A673 (cell line): ENCODE data around the gene NPPC. TPM values are rescaled to one million over a fixed set of nuclear protein-coding genes. Genes with fewer than 3 reads are reported as not detected.

Experiments
- BruUV-seq: library from RNA; stranded (reverse); fragments of 400-500 nt; replicated peaks from 2 replicates; lab custom pipeline; 2021; lab: Mats Ljungman, UMichigan
- CTCF ChIA-PET: fragments of 300-600 bp; sonication (Branson Sonifier 250); formaldehyde crosslinking; loops from one replicate; lab custom pipeline; 2022; ENCODE audit warnings: antibody characterized with exemption; lab: Charles Lee
- POLR2A ChIA-PET: fragments of 300-600 bp; sonication (Branson Sonifier 250); formaldehyde crosslinking; loops from one replicate; lab custom pipeline; 2022; ENCODE audit warnings: antibody characterized with exemption; ENCODE audit not compliant: low non-redundant PET; lab: Charles Lee
- DNase-seq: peaks from one replicate; pipeline ENCODE4 v3.0.0-alpha.2; 2015; ENCODE audit warnings: low spot score
- H3K27ac ChIP-seq: fragments of 200-600 bp; sonication (generic); 2 replicates; pipeline ENCODE4 v1.5.1; 2016; ENCODE audit warnings: mixed run types, low read depth, mild to moderate bottlenecking, mixed read lengths, antibody characterized with exemption, low read length; ENCODE audit not compliant: poor library complexity, severe bottlenecking
- H3K27me3 ChIP-seq: fragments of 200-600 bp; sonication (generic); replicated peaks from 2 replicates; pipeline ENCODE4 v1.6.1; 2017; ENCODE audit warnings: mixed run types, low read depth, mild to moderate bottlenecking, mixed read lengths, antibody characterized with exemption, low read length; ENCODE audit not compliant: insufficient read depth, poor library complexity
- H3K36me3 ChIP-seq: fragments of 200-600 bp; sonication (generic); 2 replicates; pipeline ENCODE4 v1.6.1; 2016; ENCODE audit warnings: mixed run types, mild to moderate bottlenecking, mixed read lengths, antibody characterized with exemption, low read length; ENCODE audit not compliant: insufficient read depth, poor library complexity, severe bottlenecking
- H3K4me1 ChIP-seq: fragments of 200-600 bp; sonication (generic); 2 replicates; pipeline ENCODE4 v1.6.1; 2017; ENCODE audit warnings: mixed run types, mild to moderate bottlenecking, mixed read lengths, antibody characterized with exemption, low read length; ENCODE audit not compliant: insufficient read depth, poor library complexity, severe bottlenecking
- H3K4me3 ChIP-seq: fragments of 200-600 bp; sonication (generic); 2 replicates; pipeline ENCODE4 v1.5.1; 2016; ENCODE audit warnings: low read depth, mixed run types, mild to moderate bottlenecking, mixed read lengths, low read length; ENCODE audit not compliant: poor library complexity, severe bottlenecking
- H3K9me3 ChIP-seq: fragments of 200-600 bp; sonication (generic); 2 replicates; pipeline ENCODE4 v1.6.1; 2016; ENCODE audit warnings: mixed run types, low read depth, mild to moderate bottlenecking, mixed read lengths, antibody characterized with exemption, low read length; ENCODE audit not compliant: poor library complexity, severe bottlenecking
- EZH2 ChIP-seq: fragments of 200-600 bp; sonication (generic); IDR thresholded peaks from 2 replicates; pipeline ENCODE4 v1.6.1; 2017; ENCODE audit warnings: borderline replicate concordance, low read depth, mild to moderate bottlenecking, mixed read lengths, antibody characterized with exemption, low read length; ENCODE audit not compliant: poor library complexity, severe bottlenecking
- intact Hi-C: fragments of 100-400 bp; cut with micrococcal nuclease; formaldehyde crosslinking; loops from one replicate; pipeline ENCODE4 v1.10.0; 2022; ENCODE audit not compliant: unreplicated experiment
- total RNA-seq: library from RNA; stranded (reverse); gene quantifications from 2 replicates; pipeline ENCODE4 v1.2.3, GENCODE V29; 2021
- TF ChIP-seq, protein P1 (sequence below): fragments of 300-800, 200-600 bp; sonication (generic); conservative IDR thresholded peaks from 2 replicates; pipeline ENCODE4 v1.5.1; 2017; ENCODE audit warnings: low read depth, mild to moderate bottlenecking, antibody characterized with exemption, low read length, moderate library complexity, mixed read lengths

Gene NPPC
- total RNA-seq, 1 experiment from 2014 or later = not detected

DNA sequence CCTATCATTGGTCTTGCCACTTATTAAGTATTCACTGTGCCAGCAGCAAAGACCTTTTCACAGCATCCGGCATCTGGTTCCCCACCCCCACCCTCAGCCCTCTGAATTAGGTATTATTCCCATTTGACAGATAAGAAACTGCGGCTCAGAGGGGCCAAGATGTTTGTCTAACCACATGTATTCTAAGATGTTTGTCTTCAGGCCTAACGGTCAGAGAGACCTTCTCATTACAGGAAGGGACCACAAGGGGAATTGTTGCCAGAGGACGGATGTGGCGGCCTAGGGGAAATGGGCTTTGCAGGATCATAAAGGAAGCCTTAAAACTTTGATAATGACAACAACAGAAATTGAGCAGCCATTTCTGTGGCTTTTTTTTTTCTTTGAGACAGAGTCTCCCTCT, 16.6 kb downstream of the NPPC start:
- intact Hi-C loops = loop anchor here (5.0 kb wide), 3 partner anchors 233 to 613 kb away; partner anchors contain the start of gene PRSS56
- POLR2A ChIA-PET = no interaction called here
- no peak for TF ChIP-seq EZH2
- TF ChIP-seq, protein P1, sequence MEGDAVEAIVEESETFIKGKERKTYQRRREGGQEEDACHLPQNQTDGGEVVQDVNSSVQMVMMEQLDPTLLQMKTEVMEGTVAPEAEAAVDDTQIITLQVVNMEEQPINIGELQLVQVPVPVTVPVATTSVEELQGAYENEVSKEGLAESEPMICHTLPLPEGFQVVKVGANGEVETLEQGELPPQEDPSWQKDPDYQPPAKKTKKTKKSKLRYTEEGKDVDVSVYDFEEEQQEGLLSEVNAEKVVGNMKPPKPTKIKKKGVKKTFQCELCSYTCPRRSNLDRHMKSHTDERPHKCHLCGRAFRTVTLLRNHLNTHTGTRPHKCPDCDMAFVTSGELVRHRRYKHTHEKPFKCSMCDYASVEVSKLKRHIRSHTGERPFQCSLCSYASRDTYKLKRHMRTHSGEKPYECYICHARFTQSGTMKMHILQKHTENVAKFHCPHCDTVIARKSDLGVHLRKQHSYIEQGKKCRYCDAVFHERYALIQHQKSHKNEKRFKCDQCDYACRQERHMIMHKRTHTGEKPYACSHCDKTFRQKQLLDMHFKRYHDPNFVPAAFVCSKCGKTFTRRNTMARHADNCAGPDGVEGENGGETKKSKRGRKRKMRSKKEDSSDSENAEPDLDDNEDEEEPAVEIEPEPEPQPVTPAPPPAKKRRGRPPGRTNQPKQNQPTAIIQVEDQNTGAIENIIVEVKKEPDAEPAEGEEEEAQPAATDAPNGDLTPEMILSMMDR = no peak

DNA sequence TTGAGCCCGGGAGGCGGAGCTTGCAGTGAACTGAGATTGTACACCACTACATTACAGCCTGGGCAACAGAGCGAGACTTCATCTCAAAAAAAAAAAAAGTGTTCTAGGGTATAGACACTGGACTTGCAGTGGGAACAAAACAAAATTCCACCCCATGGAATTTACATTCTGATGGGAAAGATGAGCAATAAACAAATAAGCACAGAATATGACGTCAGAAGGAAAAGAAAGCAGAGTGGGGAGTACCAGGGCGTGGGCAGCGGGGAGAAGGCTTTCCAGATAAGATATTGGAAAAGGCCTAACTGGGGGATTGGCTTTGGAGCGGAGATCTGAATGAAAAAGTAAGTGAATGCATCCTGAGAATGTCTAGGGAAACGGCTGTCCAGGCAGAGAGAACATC, 17.6 kb downstream of the NPPC start:
- no peaks in the 10 kb centered on the region for H3K27me3 ChIP-seq
- TF ChIP-seq, protein P1 = no peak
- no peak for TF ChIP-seq EZH2
- H3K36me3 ChIP-seq = no peaks in the 10 kb centered on the region
- no peaks in the 10 kb centered on the region for H3K9me3 ChIP-seq
- no peak for DNase-seq
- no peak overlapping the region for H3K4me3 ChIP-seq
- no peak overlapping the region for H3K27ac ChIP-seq
- H3K4me1 ChIP-seq = no peaks in the 10 kb centered on the region
- BruUV-seq = no TSS peak
- ChIA-PET POLR2A (no interaction called here), CTCF (no interaction called here)
- intact Hi-C loops = loop anchor here (5.0 kb wide), 3 partner anchors 234 to 614 kb away; partner anchors contain the start of gene PRSS56

More for the DNA sequence above, 16.6 kb downstream of the NPPC start:
- no TSS peak for BruUV-seq
- Histone ChIP-seq H3K9me3 (no peaks in the 10 kb centered on the region), H3K27me3 (no peaks in the 10 kb centered on the region), H3K36me3 (no peaks in the 10 kb centered on the region), H3K4me1 (no peaks in the 10 kb centered on the region), H3K4me3 (no peak overlapping the region), H3K27ac (no peak overlapping the region)
- CTCF ChIA-PET = no interaction called here
- no peak for DNase-seq

DNA sequence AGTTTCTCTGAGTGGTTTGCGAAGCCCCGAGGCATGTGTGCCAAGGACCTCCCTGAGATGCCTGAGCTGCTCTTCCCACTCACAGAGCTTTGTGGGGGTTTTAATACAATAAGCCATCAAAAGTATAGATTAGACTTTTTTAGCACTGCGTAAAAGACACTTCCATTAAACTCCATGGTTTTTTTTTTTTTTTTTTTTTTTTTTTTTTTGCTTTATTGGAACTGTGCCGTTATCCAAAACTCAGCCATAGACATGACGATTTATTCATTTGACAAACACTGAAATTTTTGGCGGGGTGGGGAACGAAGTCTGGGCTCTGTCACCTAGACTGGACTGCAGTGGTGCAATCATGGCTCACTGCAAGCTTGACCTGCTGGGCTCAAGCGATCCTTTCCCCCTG, 18.4 kb downstream of the NPPC start:
- ChIA-PET POLR2A (no interaction called here), CTCF (interaction anchor here (0.7 kb wide), 1 partner anchor 369 kb away, joined by 8 read pairs; no protein-coding TSS in a partner anchor)
- intact Hi-C loops = loop anchor here (2.0 to 5.0 kb wide), 4 partner anchors 235 to 615 kb away; partner anchors contain the start of gene PRSS56
- Histone ChIP-seq H3K4me3 (no peak overlapping the region), H3K9me3 (no peaks in the 10 kb centered on the region), H3K36me3 (no peaks in the 10 kb centered on the region), H3K4me1 (no peaks in the 10 kb centered on the region), H3K27ac (no peak overlapping the region), H3K27me3 (no peaks in the 10 kb centered on the region)
- no peak for TF ChIP-seq EZH2
- TF ChIP-seq, protein P1 = no peak
- DNase-seq = no peak
- no TSS peak for BruUV-seq
